Measurements from ENCODE around the gene HOMER2. TPM values are rescaled to one million over a fixed set of nuclear protein-coding genes. Genes with fewer than 3 reads are reported as not detected.

The HOMER2 gene
- total and polyA plus RNA-seq, 2 of the 13 experiments (the other 11 are each of a cell fraction or from before 2014, with no cell fraction given) = 12.9 to 14.1 TPM

DNA sequence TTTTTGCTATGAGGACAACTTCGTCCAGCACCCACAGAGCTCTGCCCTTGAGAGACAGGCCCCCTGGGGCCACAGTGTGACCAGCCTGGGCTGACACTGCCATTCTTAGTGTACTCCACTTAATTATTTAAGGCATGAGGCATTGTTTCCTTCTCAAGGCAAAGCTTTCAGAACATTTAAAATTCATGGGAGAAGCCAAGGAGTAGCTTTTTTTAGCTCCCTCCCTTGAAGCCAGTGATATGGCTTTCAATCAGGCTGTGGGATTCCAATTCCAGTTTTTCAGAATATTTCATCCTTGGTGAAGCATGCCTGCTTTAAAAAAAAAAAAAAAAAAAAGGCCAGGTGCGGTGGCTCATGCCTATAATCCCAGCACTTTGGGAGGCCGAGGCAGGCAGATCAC lies 21.3 kb downstream of the HOMER2 start:
- Histone ChIP-seq H3K36me3 (replicated peaks in 1 of 2; ENCODE audit: control insufficient read depth in 1 of 2, insufficient read depth in 2 of 2, low read length in 2 of 2) (no peaks in the 10 kb centered on the region), H4K20me1 (ENCODE audit: insufficient read depth, low read length) (no peaks in the 10 kb centered on the region; the same call in none of the 2 replicates), H3K79me2 (ENCODE audit: insufficient read depth, low read length) (no peaks in the 10 kb centered on the region), H3K27ac (ENCODE audit: extremely low read length, insufficient read depth, low read length) (no peak overlapping the region), H3K9me3 (ENCODE audit: low read length) (no peaks in the 10 kb centered on the region), H2AFZ (ENCODE audit: low read length) (no peak overlapping the region), H3K4me2 (ENCODE audit: low read depth, low read length) (no peak overlapping the region), H3K27me3 (ENCODE audit: control insufficient read depth in 1 of 2, insufficient read depth in 2 of 2, low read length in 2 of 2) (no peaks in the 10 kb centered on the region; a peak in 1 of 5 replicates), H3K4me1 (ENCODE audit: insufficient read depth, low read length) (no peaks in the 10 kb centered on the region), H3K4me3 (replicated peaks in 1 of 3; ENCODE audit: insufficient read depth in 1 of 3, low read depth in 2 of 3, low read length in 3 of 3) (no peak overlapping the region), H3K9ac (ENCODE audit: insufficient read depth, low read depth, low read length) (no peak overlapping the region)
- POLR2A ChIA-PET = no interaction called here
- DNase-seq (ENCODE audit: low spot score) (no peak), ATAC-seq (no peak), FAIRE-seq (no peak)
- intact Hi-C loops (cut with micrococcal nuclease; ENCODE audit: unreplicated experiment) = no loop called here
- 70% methylated on average over 3 of the region's 3 CpGs for WGBS (ENCODE audit: low lambda C conversion rate)
- no TSS peak for BruUV-seq (replicated peaks)
- in situ Hi-C loops (cut with HindIII; ENCODE audit: extremely low pct_ligation_motif_present, low pct_unique_long_range_greater_than_20kb) = no loop called here
- CTCF ChIA-PET (ENCODE audit: low intra/inter-chr PET ratio, low total read pairs) = no interaction called here
- TF ChIP-seq, protein P1, sequence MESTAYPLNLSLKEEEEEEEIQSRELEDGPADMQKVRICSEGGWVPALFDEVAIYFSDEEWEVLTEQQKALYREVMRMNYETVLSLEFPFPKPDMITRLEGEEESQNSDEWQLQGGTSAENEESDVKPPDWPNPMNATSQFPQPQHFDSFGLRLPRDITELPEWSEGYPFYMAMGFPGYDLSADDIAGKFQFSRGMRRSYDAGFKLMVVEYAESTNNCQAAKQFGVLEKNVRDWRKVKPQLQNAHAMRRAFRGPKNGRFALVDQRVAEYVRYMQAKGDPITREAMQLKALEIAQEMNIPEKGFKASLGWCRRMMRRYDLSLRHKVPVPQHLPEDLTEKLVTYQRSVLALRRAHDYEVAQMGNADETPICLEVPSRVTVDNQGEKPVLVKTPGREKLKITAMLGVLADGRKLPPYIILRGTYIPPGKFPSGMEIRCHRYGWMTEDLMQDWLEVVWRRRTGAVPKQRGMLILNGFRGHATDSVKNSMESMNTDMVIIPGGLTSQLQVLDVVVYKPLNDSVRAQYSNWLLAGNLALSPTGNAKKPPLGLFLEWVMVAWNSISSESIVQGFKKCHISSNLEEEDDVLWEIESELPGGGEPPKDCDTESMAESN (CRISPR knock-in tag; conservative IDR thresholded peaks at IDR 0.05) = no peak
- TF ChIP-seq SALL2 (CRISPR knock-in tag; IDR thresholded peaks at IDR 0.05) = no peak
- no peak for TF ChIP-seq SNAPC5 (CRISPR knock-in tag; IDR thresholded peaks at IDR 0.05; ENCODE audit: borderline replicate concordance)
- TF ChIP-seq, protein P2, sequence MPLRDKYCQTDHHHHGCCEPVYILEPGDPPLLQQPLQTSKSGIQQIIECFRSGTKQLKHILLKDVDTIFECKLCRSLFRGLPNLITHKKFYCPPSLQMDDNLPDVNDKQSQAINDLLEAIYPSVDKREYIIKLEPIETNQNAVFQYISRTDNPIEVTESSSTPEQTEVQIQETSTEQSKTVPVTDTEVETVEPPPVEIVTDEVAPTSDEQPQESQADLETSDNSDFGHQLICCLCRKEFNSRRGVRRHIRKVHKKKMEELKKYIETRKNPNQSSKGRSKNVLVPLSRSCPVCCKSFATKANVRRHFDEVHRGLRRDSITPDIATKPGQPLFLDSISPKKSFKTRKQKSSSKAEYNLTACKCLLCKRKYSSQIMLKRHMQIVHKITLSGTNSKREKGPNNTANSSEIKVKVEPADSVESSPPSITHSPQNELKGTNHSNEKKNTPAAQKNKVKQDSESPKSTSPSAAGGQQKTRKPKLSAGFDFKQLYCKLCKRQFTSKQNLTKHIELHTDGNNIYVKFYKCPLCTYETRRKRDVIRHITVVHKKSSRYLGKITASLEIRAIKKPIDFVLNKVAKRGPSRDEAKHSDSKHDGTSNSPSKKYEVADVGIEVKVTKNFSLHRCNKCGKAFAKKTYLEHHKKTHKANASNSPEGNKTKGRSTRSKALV (CRISPR knock-in tag; IDR thresholded peaks at IDR 0.05) = no peak
- TF ChIP-seq ZNF614 (CRISPR knock-in tag; IDR thresholded peaks at IDR 0.05; ENCODE audit: borderline replicate concordance) = no peak
- TF ChIP-seq ZNF335 (CRISPR knock-in tag; IDR thresholded peaks at IDR 0.05) = no peak
- no peak for TF ChIP-seq PCBP2 (optimal IDR thresholded peaks at IDR 0.05; ENCODE audit: low read depth, low read length, poor library complexity, severe bottlenecking)
- no peak for TF ChIP-seq ZNF292 (CRISPR knock-in tag; IDR thresholded peaks at IDR 0.05; ENCODE audit: borderline replicate concordance, low read depth)
- no peak for TF ChIP-seq TFDP2 (CRISPR knock-in tag; IDR thresholded peaks at IDR 0.05)
- TF ChIP-seq U2AF1 (optimal IDR thresholded peaks at IDR 0.05; ENCODE audit: low read depth, low read length) = no peak
- TF ChIP-seq, protein P3, sequence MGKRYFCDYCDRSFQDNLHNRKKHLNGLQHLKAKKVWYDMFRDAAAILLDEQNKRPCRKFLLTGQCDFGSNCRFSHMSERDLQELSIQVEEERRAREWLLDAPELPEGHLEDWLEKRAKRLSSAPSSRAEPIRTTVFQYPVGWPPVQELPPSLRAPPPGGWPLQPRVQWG (CRISPR knock-in tag; IDR thresholded peaks at IDR 0.05; ENCODE audit: borderline replicate concordance, low read depth) = no peak
- TF ChIP-seq ZNF770 (CRISPR knock-in tag; IDR thresholded peaks at IDR 0.05) = no peak
- TF ChIP-seq ZNF746 (CRISPR knock-in tag; IDR thresholded peaks at IDR 0.05) = no peak
- no peak for TF ChIP-seq ZNF282 (IDR thresholded peaks at IDR 0.05; ENCODE audit: partially characterized antibody)
- no peak for TF ChIP-seq HDAC1 (CRISPR knock-in tag; IDR thresholded peaks at IDR 0.05)
- no peak for TF ChIP-seq KLF6 (CRISPR knock-in tag; IDR thresholded peaks at IDR 0.05)
- no peak for TF ChIP-seq ARHGAP35 (CRISPR knock-in tag; IDR thresholded peaks at IDR 0.05; ENCODE audit: borderline replicate concordance)
